Measurements from ENCODE around the gene PDE4D. TPM values are rescaled to one million over a fixed set of nuclear protein-coding genes. Genes with fewer than 3 reads are reported as not detected.

Gene PDE4D
- total RNA-seq, 2 experiments from 2014 or later: 0.50 to 0.51 TPM

DNA sequence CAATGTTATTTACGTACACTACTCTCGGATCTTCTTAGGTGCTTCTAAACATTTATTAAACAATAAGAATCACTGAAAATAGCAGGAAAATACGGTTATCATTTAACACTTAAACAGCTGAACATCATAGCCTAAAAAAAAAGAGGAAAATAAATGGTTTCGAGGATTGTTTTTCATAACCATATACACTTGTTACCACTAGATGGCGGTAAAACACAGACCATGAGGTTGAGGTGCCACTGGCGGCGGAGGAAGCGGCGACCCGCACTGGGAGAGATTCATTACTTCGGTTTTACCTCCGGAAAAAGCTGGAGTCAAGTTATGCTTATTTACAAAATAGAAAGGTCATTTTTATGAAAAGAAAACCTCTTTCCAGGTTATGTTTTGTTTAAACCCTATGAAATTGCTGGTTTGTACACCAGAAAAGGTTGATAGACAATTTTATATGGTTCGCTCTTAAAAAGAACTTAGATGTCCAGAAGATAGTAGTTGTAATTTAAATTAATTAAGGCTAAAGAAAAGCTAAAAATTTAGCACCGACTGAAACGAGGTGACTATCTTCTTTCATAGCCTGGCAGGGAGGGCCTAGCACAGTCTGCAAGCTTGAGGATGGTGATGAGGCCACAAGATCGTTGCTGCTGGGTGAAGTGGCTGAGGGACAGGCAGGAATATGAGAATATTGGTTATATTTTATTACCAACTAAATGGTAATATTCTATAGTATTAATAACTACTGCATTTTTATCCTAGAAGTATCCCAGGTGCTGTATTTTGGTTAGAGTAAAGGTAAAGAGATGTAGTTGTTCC lies 704.9 kb downstream of the PDE4D start:
- no TSS peak for BruUV-seq (replicated peaks)

DNA sequence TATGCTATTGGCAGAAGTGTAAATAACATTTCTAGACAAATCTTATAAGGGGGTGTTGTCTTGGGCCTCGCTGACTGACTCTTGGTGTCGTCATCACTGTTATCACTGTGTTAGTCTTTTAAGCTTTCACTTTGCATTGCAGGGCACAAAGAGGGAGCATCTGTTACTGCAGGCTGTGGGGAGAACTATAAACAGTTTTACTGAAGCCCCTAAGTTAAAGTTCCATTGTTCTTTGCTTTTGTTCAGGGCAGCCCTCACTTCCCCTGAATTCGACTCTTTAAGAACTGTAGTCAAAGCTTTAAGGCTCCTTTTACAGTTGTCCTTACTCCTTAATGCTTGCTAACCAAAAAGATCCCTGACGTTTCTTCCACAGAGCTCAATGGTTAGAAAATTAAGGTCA lies 705.7 kb downstream of the PDE4D start:
- no peak overlapping the region for H3K4me3 ChIP-seq (ENCODE audit: low read depth, low read length, poor library complexity, severe bottlenecking)
- POLR2A ChIA-PET: interaction anchor here (0.7 to 1.2 kb wide), 4 partner anchors 11 to 180 kb away, joined by 3 to 5 read pairs (median 3); no protein-coding TSS in a partner anchor
- CTCF ChIA-PET (ENCODE audit: unreplicated experiment): interaction anchor here (1.0 kb wide), 1 partner anchor 86 kb away, joined by 4 read pairs; no protein-coding TSS in a partner anchor
- H3K4me1 ChIP-seq (ENCODE audit: insufficient read depth, low read length, poor library complexity, severe bottlenecking): no peaks in the 10 kb centered on the region
- no peak for DNase-seq (ENCODE audit: low spot score)
- H3K36me3 ChIP-seq (ENCODE audit: insufficient read depth, low read length): no peaks in the 10 kb centered on the region
- intact Hi-C loops (cut with micrococcal nuclease; ENCODE audit: unreplicated experiment): loop anchor here (1.0 to 10.0 kb wide), 5 partner anchors 179 to 611 kb away; no protein-coding TSS in a partner anchor
- no TSS peak for BruUV-seq (replicated peaks)
- H2AFZ ChIP-seq (ENCODE audit: low read length): peak overlapping the region; percentile 10; the same call in 1 of the 2 replicates
- no peaks in the 10 kb centered on the region for H3K9me3 ChIP-seq (ENCODE audit: low read length)
- no peaks in the 10 kb centered on the region for H4K20me1 ChIP-seq (ENCODE audit: insufficient read depth, low read length)
- H3K79me2 ChIP-seq (ENCODE audit: insufficient read depth, low read depth, low read length): no peaks in the 10 kb centered on the region
- no peak for TF ChIP-seq EZH2phosphoT487 (IDR thresholded peaks at IDR 0.05; ENCODE audit: borderline replicate concordance, low read depth, low read length)
- TF ChIP-seq CTCF (conservative IDR thresholded peaks at IDR 0.05; ENCODE audit: low read length): no peak
- H3K9me2 ChIP-seq (ENCODE audit: insufficient read depth, low read length): no peaks in the 10 kb centered on the region
- no peak overlapping the region for H3K27ac ChIP-seq (ENCODE audit: low read depth, low read length, poor library complexity, severe bottlenecking)
- no peak overlapping the region for H3K4me2 ChIP-seq (ENCODE audit: low read length)

More for the DNA sequence above, 704.9 kb downstream of the PDE4D start:
- Histone ChIP-seq H3K9me2 (ENCODE audit: insufficient read depth, low read length) (no peaks in the 10 kb centered on the region), H4K20me1 (ENCODE audit: insufficient read depth, low read length) (no peaks in the 10 kb centered on the region), H3K4me2 (ENCODE audit: low read length) (no peak overlapping the region), H3K9me3 (ENCODE audit: low read length) (no peaks in the 10 kb centered on the region), H3K4me3 (ENCODE audit: low read depth, low read length, poor library complexity, severe bottlenecking) (no peak overlapping the region), H3K79me2 (ENCODE audit: insufficient read depth, low read depth, low read length) (no peaks in the 10 kb centered on the region), H3K36me3 (ENCODE audit: insufficient read depth, low read length) (no peaks in the 10 kb centered on the region), H3K4me1 (ENCODE audit: insufficient read depth, low read length, poor library complexity, severe bottlenecking) (no peaks in the 10 kb centered on the region), H3K27ac (ENCODE audit: low read depth, low read length, poor library complexity, severe bottlenecking) (no peak overlapping the region), H2AFZ (ENCODE audit: low read length) (no peak overlapping the region; the same call in 1 of the 2 replicates)
- TF ChIP-seq CTCF (conservative IDR thresholded peaks at IDR 0.05; ENCODE audit: low read length) (peak; percentile 88), EZH2phosphoT487 (IDR thresholded peaks at IDR 0.05; ENCODE audit: borderline replicate concordance, low read depth, low read length) (no peak)
- intact Hi-C loops (cut with micrococcal nuclease; ENCODE audit: unreplicated experiment): loop anchor here (1.0 to 10.0 kb wide), 5 partner anchors 179 to 610 kb away; no protein-coding TSS in a partner anchor
- ChIA-PET CTCF (ENCODE audit: unreplicated experiment) (interaction anchor here (1.0 kb wide), 1 partner anchor 86 kb away, joined by 4 read pairs; no protein-coding TSS in a partner anchor), POLR2A (interaction anchor here (0.7 to 1.2 kb wide), 2 partner anchors 12 to 78 kb away, joined by 3 read pairs; no protein-coding TSS in a partner anchor)
- peak; percentile 65 for DNase-seq (ENCODE audit: low spot score)
